ENCODE results near the gene PDGFA.
"Not testable (repeated sequence)": the region's sequence is repeated elsewhere in the genome, so short reads cannot be mapped to it uniquely, and the experiment has no call there.

Gene PDGFA

GRCh38 chr7:556837-557557 lies 37.4 kb upstream of the PDGFA start:
- DNase-seq (ENCODE audit: low read depth) = no peak
- TF ChIP-seq, protein P1, sequence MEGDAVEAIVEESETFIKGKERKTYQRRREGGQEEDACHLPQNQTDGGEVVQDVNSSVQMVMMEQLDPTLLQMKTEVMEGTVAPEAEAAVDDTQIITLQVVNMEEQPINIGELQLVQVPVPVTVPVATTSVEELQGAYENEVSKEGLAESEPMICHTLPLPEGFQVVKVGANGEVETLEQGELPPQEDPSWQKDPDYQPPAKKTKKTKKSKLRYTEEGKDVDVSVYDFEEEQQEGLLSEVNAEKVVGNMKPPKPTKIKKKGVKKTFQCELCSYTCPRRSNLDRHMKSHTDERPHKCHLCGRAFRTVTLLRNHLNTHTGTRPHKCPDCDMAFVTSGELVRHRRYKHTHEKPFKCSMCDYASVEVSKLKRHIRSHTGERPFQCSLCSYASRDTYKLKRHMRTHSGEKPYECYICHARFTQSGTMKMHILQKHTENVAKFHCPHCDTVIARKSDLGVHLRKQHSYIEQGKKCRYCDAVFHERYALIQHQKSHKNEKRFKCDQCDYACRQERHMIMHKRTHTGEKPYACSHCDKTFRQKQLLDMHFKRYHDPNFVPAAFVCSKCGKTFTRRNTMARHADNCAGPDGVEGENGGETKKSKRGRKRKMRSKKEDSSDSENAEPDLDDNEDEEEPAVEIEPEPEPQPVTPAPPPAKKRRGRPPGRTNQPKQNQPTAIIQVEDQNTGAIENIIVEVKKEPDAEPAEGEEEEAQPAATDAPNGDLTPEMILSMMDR (IDR thresholded peaks at IDR 0.05; ENCODE audit: control insufficient read depth, extremely low read depth, insufficient read depth) = no peak
- H3K4me3 ChIP-seq (ENCODE audit: low read depth, low read length) = no peak overlapping the region

DNA sequence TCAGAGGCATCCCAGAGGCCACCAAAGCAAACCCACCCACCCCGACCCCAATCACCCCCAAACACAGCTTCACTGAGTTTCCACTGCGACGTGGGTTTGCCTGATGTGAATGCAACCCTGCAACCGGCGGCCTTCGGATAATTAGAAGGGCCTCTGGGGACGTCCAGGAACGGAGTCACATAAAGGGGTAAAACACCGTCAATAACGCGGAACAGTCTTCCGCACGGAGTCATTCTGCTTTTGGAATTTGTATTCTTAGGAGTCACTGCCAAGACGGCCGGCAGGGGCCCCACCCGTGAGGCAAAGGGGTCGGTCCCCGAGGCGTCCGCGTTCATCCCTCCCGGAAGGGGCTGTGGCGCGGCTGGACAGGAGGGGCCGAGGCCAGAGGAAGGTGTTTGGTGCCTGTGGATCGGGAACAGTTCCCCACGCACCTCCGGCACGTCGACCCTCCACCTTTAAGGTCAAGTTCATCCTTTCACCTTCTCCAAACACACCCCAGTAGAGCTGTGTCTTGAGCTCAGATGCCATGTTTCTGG lies 36.7 kb upstream of the PDGFA start:
- no peak overlapping the region for H3K4me3 ChIP-seq (ENCODE audit: low read depth, low read length)
- TF ChIP-seq, protein P1 (IDR thresholded peaks at IDR 0.05; ENCODE audit: control insufficient read depth, extremely low read depth, insufficient read depth) = no peak
- DNase-seq (ENCODE audit: low read depth) = no peak

GRCh38 chr7:555551-556160 lies 36.0 kb upstream of the PDGFA start:
- no peak for DNase-seq (ENCODE audit: low read depth)
- H3K4me3 ChIP-seq (ENCODE audit: low read depth, low read length) = no peak overlapping the region
- TF ChIP-seq, protein P1 (IDR thresholded peaks at IDR 0.05; ENCODE audit: control insufficient read depth, extremely low read depth, insufficient read depth) = no peak

DNA sequence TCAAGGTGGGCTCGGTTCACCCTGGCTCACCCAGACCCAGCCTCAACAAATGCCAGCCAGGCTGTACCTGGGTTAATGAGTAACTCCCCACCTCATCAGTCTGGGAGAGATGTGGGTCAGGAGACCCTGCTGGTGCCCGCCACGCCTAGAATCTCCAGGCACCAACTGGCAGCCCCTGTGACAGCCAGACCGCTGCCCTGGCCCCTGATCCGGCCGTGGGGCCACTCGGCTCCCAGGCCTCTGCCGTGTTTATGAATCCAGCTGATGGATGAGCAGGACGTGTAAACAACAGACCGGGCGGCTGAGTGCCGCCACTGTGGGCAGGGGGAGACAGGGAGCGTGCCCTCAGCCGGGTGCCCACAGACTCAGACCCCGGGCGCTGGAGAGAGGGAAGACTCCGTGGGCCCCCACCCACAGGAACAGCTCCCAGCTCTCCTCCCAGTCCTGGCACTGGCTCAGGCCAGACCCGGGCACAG lies 34.0 kb upstream of the PDGFA start:
- no peak for DNase-seq (ENCODE audit: low read depth)
- no peak overlapping the region for H3K4me3 ChIP-seq (ENCODE audit: low read depth, low read length)
- TF ChIP-seq, protein P1 (IDR thresholded peaks at IDR 0.05; ENCODE audit: control insufficient read depth, extremely low read depth, insufficient read depth) = no peak

DNA sequence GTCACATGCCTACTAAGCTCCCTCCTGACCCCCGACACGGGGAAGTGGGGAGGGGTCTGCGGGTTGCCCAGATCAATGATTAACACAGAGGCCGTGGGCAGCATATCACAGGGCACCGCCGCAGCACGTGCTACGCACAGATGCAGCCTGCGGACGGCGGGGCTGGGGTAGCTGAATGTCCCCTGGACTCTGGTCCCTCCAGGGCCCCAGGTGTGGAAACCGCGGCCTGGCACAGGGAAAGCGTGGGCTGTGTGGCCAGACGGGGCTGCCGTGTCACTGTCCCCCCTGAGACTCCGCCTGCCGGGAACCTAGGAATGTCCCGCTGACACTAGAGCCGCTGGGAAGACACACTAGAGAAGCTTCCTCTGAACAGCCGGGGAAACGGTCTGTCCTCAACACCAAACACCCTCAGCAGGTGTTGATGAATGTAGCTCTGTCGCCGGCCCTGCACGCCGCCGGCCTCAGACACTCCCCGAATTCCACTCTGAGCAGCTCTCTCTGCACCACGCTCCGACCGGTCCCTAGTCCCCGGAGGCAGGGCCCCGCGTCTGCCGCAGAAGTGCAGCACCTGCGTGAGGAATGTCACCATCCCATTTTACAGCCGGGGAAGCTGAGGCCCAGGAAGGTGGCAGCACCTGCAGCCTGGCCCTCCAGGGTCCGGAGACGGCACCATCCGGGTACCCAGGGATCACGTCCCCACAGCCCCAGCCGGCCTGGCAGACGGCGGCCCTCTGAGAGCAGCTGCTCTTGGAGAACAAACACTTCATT lies 33.4 kb upstream of the PDGFA start:
- no peak overlapping the region for H3K4me3 ChIP-seq (ENCODE audit: low read depth, low read length)
- TF ChIP-seq, protein P1 (IDR thresholded peaks at IDR 0.05; ENCODE audit: control insufficient read depth, extremely low read depth, insufficient read depth) = no peak
- DNase-seq (ENCODE audit: low read depth) = no peak

DNA sequence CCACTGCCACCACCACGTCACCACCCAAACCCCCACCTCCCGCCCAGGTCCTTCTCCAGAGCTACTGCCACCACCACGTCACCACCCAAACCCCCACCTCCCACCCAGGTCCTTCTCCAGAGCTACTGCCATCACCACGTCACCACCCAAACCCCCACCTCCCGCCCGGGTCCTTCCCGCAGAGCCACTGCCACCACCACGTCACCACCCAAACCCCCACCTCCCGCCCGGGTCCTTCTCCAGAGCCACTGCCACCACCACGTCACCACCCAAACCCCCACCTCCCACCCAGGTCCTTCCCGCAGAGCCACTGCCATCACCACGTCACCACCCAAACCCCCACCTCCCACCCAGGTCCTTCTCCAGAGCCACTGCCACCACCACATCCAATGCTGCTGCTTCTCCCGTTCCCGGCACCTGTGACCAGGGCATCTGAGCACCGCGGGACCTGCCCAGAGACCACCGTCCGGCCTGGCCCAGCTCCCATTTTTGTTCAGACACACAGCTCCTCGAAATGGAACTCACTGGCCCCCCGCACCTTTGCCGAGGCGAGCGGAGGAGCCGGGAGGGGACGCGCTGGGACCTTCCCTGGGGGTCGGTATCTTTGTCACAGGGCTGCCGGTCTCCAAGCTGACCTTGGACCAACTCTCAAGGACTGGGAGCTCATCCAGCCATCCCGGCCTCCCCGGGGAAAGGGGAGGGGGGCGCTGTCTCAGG lies 32.7 kb upstream of the PDGFA start:
- DNase-seq (ENCODE audit: low read depth); H3K4me3 ChIP-seq (ENCODE audit: low read depth, low read length): not testable (repeated sequence)

DNA sequence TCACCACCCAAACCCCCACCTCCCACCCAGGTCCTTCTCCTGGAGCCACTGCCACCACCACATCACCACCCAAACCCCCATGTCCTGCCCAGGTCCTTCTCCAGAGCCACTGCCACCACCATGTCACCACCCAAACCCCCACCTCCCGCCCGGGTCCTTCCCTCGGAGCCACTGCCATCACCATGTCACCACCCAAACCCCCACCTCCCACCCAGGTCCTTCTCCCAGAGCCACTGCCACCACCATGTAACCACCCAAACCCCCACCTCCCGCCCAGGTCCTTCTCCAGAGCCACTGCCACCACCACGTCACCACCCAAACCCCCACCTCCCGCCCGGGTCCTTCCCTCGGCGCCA lies 31.9 kb upstream of the PDGFA start:
- not testable (repeated sequence) for H3K4me3 ChIP-seq (ENCODE audit: low read depth, low read length); DNase-seq (ENCODE audit: low read depth)
